Measurements from ENCODE around the gene PHRF1.
"Not testable (repeated sequence)": the region's sequence is repeated elsewhere in the genome, so short reads cannot be mapped to it uniquely, and the experiment has no call there.

Gene PHRF1

DNA sequence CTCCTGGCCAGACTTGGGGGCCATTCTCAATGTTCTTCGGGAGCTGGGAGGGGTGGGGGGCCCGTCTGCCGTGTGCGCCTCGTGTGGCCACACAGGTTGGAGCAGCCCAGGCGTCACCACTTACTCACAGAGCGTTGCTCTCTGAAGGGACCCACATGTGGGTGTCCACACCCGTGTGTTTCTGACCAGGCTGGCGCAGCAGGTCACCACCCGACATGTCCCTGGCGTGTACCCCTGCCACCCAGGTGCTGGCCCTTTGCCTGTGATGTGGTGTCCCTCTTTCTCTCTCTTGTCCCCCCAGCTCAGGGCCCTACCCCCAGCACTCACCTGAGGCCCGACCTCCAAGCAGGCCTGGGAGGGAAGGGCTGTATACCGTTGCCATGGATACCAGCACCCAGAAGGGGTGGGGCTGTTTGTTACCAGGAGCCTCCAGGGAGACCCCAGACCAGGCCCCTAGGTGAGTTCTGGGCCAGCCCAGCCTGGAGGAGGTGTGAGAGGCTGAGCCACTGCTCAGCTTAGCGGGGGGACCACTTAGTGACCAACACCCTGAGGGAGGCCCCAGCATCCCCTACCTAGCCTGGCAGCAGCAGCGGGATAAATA lies 17.1 kb upstream of the PHRF1 start:
- DNase-seq = no peak

DNA sequence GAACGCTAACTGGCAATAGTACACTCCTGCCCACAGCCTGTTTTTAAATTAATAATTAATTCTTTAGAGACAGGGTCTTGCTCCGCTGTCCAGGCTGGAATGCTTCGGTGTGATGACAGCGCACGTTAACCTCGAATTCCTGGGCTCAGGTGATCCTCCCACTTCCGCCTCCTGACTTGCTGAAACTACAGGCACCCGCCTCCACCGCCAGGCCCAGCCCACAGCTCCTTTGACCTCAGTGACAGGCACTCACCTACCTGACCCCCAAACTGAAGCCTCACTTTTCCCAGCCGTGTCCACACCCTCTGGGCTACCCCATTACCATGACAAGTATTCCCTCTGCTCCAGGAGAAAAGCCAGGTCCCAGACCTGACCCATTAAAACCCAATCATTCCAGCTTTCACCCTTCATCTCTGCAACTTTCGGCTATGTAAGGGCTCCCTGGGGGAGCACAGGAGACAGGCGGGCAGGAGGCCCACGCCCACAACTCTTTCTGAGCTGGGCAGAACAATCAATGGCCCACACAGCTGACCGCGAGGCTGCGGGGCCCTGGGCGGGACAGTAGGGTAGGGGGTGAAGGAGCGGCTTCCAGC lies 16.5 kb upstream of the PHRF1 start:
- no peak for DNase-seq

DNA sequence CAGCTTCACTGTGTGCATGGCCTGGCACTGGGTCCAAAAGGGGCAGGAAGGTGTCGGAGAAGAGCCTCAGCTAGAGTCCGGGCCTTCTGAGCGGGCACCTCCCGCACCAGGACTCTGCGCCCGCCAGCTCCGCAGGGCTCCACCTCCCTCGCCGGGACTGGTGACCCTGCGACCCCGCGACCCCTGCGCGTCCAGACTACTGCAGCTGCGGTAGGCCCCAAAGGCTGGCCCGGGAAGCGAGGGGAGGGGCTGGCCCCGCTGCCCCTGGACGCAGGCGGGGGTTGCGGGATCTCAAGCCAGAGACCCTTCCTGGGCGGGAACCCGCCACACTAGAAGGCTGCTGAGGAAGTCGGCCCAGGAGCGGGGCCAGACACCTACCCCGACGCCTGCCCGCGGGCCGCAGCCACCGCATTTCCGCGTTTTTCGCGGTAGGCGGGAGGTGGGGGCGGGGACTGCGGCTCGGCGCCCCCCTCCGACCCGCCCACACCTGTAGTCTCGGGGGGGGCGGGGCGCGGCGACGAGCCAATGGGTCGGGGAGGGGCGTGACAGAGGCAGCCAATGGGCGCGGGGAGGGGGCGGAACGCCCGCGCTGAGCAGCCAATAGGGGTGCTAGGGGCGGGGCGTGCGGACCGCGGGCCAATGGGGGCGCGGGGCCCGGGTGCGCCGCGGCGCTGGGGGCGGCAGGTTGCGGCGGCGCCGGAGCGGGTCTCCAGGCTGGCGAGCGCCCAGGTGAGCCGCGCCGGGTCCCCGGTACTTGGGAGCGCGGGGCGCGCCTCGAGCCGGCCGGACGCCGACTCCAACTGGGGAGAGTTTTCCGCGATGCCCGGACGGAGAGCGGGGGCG lies 15.7 kb upstream of the PHRF1 start, which contains the start of the genes LMNTD2 and RASSF7:
LMNTD2 (minus strand) TSS at position 434 of the 843 bp plus-strand sequence; CDS start at position 412, 22 bp downstream.
RASSF7 (plus strand) TSS at position 666 of the 843 bp plus-strand sequence. CDS start 799 bp downstream, outside the sequence.
- DNase-seq = peak; percentile 65

GRCh38 chr11:561148-562003 lies 14.9 kb upstream of the PHRF1 start:
- DNase-seq = no peak

GRCh38 chr11:562046-562645 lies 14.1 kb upstream of the PHRF1 start:
- DNase-seq = no peak

GRCh38 chr11:563066-563811 lies 13.0 kb upstream of the PHRF1 start:
- no peak for DNase-seq

- no peak for DNase-seq
These were observed 12.3 kb upstream of the PHRF1 start for GRCh38 chr11:563812-564578.

DNA sequence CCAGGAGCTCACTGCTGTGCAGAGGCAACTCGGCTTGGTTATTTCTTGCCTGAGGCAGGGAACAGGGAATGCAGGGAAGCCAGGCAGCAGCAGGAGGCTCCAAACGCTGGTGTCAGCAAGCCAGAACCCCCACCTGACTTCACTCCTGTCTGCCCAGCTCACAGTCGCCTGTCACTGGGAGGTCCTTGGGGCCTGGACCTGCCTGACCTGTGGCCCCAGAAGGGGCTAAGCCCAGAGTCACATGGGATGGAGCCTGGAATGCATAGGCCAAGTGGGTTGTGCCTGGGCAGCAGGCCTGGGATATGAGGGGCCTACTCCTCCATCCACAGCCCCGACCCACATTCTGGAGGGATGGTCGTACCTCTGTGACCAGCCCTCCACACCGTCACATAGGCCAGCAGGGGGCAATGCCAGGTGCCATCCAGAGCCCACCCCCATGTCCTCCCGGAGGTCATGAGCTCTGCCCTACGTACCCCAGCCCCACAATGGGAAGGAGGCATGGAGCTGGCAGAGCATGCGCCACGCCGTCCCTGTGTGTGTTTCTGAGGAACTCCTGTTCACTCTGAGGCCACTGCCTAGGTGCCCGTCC lies 10.3 kb upstream of the PHRF1 start:
- DNase-seq = no peak

GRCh38 chr11:567011-567628 lies 9.2 kb upstream of the PHRF1 start:
- DNase-seq = no peak

- peak; percentile 1 for DNase-seq
These were observed 8.5 kb upstream of the PHRF1 start for GRCh38 chr11:567629-568292.

- DNase-seq = peak; percentile 83
These were observed 7.7 kb upstream of the PHRF1 start for GRCh38 chr11:568306-569157.

DNA sequence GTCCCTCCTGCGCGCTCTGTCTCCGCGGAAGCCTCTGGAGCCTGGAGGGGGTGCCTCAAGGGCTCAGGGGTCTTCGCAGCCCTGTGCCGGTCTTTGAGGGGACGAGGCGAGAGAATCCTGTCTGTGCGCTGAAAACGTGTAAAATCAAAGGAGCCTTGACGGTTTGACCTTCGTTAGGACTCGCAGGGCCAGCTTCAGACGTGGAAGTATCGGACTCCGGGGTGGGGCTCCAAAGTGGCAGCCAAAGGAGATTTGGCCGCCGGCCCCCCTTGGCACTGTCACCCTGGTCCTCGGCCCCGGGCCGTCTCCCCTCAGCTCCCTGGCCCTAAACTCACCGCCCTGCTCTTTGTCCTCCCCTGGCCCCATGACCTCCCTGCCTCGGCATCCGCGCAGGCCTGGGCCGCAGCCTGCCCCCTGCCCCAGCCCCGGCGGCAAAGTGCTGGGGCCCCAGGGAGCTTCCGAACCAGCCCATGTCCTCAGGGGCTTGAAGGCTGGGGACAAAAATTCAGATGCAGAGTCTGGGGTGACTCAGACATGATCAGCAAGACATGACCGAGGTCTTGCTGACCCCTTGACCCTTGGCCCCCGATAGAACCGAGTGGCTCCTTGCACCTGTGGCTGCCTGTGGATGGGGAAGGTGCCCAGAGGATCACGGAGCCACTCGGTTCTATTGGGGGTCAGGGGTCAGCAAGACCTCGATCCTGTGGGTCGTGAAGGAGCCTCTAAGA lies 6.9 kb upstream of the PHRF1 start:
- no peak for DNase-seq

GRCh38 chr11:571802-572185 lies 4.5 kb upstream of the PHRF1 start:
- no peak for DNase-seq

- no peak for DNase-seq
These were observed 3.0 kb upstream of the PHRF1 start for GRCh38 chr11:573146-573759.

GRCh38 chr11:574031-574570 lies 2.2 kb upstream of the PHRF1 start:
- DNase-seq = not testable (repeated sequence)

DNA sequence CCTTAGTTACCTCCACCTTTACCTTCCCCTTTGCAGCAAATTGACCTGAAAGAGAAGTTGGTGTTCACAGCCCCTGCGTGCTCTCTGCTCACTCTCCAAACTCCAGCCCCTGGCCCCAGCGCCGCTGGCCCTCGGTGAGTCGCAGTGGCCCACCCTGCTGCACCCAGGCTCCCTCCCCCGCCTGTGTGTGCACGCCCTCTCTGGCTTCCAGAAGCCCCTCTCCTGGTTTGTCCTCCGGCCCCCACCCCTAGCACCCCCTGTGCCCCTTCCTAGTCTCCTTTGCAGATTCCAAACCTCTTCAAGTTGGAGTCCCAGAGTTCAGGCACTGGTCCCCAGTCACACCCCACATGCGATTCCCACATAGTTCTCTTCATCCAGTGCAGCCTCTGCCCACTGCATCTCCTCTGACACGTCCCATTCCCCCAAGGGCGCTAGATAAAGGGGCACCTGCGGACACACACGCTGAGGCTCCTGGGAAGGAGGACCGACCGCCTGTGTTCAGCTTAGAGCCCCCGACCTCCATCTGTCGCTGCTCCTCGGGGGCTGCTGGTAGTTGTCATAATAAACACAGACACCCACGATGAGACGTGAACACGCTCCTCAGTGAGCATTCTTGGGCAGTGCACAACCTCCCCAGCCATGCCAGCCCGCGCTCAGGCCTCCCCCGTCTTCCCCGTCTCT lies 1.5 kb upstream of the PHRF1 start:
- DNase-seq = no peak
